Caco-2 (cell line): ENCODE measurements around the gene IL15. TPM values are rescaled to one million over a fixed set of nuclear protein-coding genes. Genes with fewer than 3 reads are reported as not detected.

Experiments used
- BruUV-seq: library from RNA; stranded (reverse); fragments of 400-500 nt; replicated peaks from 2 replicates; lab custom pipeline; 2021; lab: Mats Ljungman, UMichigan
- CTCF ChIA-PET: fragments of 300-600 bp; sonication (Branson Sonifier 250); formaldehyde crosslinking; loops from one replicate; lab custom pipeline; 2022; ENCODE audit warnings: antibody characterized with exemption; lab: Charles Lee
- POLR2A ChIA-PET: fragments of 300-600 bp; sonication (Branson Sonifier 250); formaldehyde crosslinking; loops from one replicate; lab custom pipeline; 2022; ENCODE audit warnings: antibody characterized with exemption; lab: Charles Lee
- DNase-seq, 2 experiments: peaks; one replicate each; pipeline versions ENCODE4 v3.0.0 to v3.0.0-alpha.2; 2020 to 2022
- H3K27me3 ChIP-seq: replicated peaks from 2 replicates; pipeline ENCODE4 v1.6.0; 2011; ENCODE audit warnings: low read length; ENCODE audit not compliant: control insufficient read depth, insufficient read depth
- H3K36me3 ChIP-seq: 2 replicates; pipeline ENCODE4 v1.5.1; 2011; ENCODE audit warnings: low read length; ENCODE audit not compliant: control insufficient read depth, insufficient read depth
- H3K4me1 ChIP-seq: fragments of 250-450 bp; sonication (Bioruptor Pico); 2 replicates; pipeline ENCODE4 v1.5.1; 2020; ENCODE audit warnings: mild to moderate bottlenecking
- H3K4me3 ChIP-seq: 2 replicates; pipeline ENCODE4 v1.5.1; 2011; ENCODE audit warnings: low read depth, mild to moderate bottlenecking, control low read depth, low read length
- H3K9me3 ChIP-seq: fragments of 250-450 bp; sonication (Bioruptor Pico); 2 replicates; pipeline ENCODE4 v1.5.1; 2020; ENCODE audit warnings: mild to moderate bottlenecking, moderate library complexity
- H3K27ac Mint-ChIP-seq: one replicate; pipeline ENCODE4 v1.8.0; 2022; ENCODE audit warnings: mixed read lengths; ENCODE audit not compliant: unreplicated experiment
- H3K27me3 Mint-ChIP-seq: one replicate; pipeline ENCODE4 v1.8.0; 2022; ENCODE audit warnings: mixed read lengths; ENCODE audit not compliant: insufficient read depth, unreplicated experiment
- H3K36me3 Mint-ChIP-seq: one replicate; pipeline ENCODE4 v1.8.0; 2022; ENCODE audit warnings: mild to moderate bottlenecking, mixed read lengths; ENCODE audit not compliant: insufficient read depth, unreplicated experiment
- H3K4me1 Mint-ChIP-seq: one replicate; pipeline ENCODE4 v1.8.0; 2022; ENCODE audit warnings: low read depth, mixed read lengths; ENCODE audit not compliant: unreplicated experiment
- H3K4me3 Mint-ChIP-seq: one replicate; pipeline ENCODE4 v1.8.0; 2022; ENCODE audit warnings: mild to moderate bottlenecking, moderate library complexity, mixed read lengths; ENCODE audit not compliant: unreplicated experiment
- H3K9me3 Mint-ChIP-seq: one replicate; pipeline ENCODE4 v1.8.0; 2022; ENCODE audit warnings: mixed read lengths; ENCODE audit not compliant: unreplicated experiment
- CTCF ChIP-seq, 2 experiments: fragments of 200-600 bp in 1 of 2; IDR thresholded peaks; 1 replicate in 1 of 2; 2 replicates in 1 of 2; pipeline versions ENCODE4 v1.5.1 to v1.8.0; 2011 to 2022; ENCODE audit warnings: antibody characterized with exemption in 1 of 2, control low read depth in 1 of 2, inconsistent platforms in 1 of 2, low read depth in 1 of 2, low read length in 1 of 2, mild to moderate bottlenecking in 1 of 2, moderate library complexity in 1 of 2; ENCODE audit not compliant: insufficient read depth in 1 of 2, severe bottlenecking in 1 of 2, unreplicated experiment in 1 of 2
- intact Hi-C: fragments of 100-400 bp; cut with micrococcal nuclease; formaldehyde crosslinking; loops from one replicate; pipeline ENCODE4 v1.10.0; 2022; ENCODE audit not compliant: unreplicated experiment
- total RNA-seq: library from RNA; stranded (reverse); gene quantifications from 2 replicates; pipeline ENCODE4 v1.2.3, GENCODE V29; 2022

IL15 gene
- total RNA-seq, 1 experiment from 2014 or later: not detected

- Histone ChIP-seq H3K4me3 (no peak overlapping the region), H3K4me1 (no peaks in the 10 kb centered on the region), H3K27me3 (no peaks in the 10 kb centered on the region), H3K36me3 (no peaks in the 10 kb centered on the region), H3K9me3 (no peaks in the 10 kb centered on the region)
- no peaks in the 10 kb centered on the region for H3K27me3 Mint-ChIP-seq
- no TSS peak for BruUV-seq
- POLR2A ChIA-PET: no interaction called here
- no peak overlapping the region for H3K27ac Mint-ChIP-seq
- CTCF ChIA-PET: no interaction called here
- intact Hi-C loops: no loop called here
- no peak overlapping the region for H3K4me3 Mint-ChIP-seq
- no peak for TF ChIP-seq CTCF (IDR thresholded peaks at IDR 0.05; ENCODE audit: insufficient read depth in 1 of 2, low read depth in 1 of 2, low read length in 1 of 2, severe bottlenecking in 1 of 2, unreplicated experiment in 1 of 2)
- no peak for DNase-seq
- no peaks in the 10 kb centered on the region for H3K4me1 Mint-ChIP-seq
- H3K36me3 Mint-ChIP-seq: no peaks in the 10 kb centered on the region
- H3K9me3 Mint-ChIP-seq: no peaks in the 10 kb centered on the region
Measured at GRCh38 chr4:141757287-141757686, 120.9 kb downstream of the IL15 start.

GRCh38 chr4:141759796-141760425, 123.5 kb downstream of the IL15 start:
- DNase-seq: no peak
- Mint-ChIP-seq H3K36me3 (no peaks in the 10 kb centered on the region), H3K9me3 (no peaks in the 10 kb centered on the region), H3K4me3 (no peak overlapping the region), H3K4me1 (no peaks in the 10 kb centered on the region), H3K27me3 (no peaks in the 10 kb centered on the region), H3K27ac (no peak overlapping the region)
- Histone ChIP-seq H3K36me3 (no peaks in the 10 kb centered on the region), H3K4me1 (no peaks in the 10 kb centered on the region), H3K27me3 (no peaks in the 10 kb centered on the region), H3K4me3 (no peak overlapping the region), H3K9me3 (no peaks in the 10 kb centered on the region)
- CTCF ChIA-PET: no interaction called here
- no TSS peak for BruUV-seq
- TF ChIP-seq CTCF (IDR thresholded peaks at IDR 0.05; ENCODE audit: insufficient read depth in 1 of 2, low read depth in 1 of 2, low read length in 1 of 2, severe bottlenecking in 1 of 2, unreplicated experiment in 1 of 2): no peak
- POLR2A ChIA-PET: no interaction called here
- intact Hi-C loops: no loop called here

GRCh38 chr4:141761926-141762325, 125.5 kb downstream of the IL15 start:
- no TSS peak for BruUV-seq
- no peaks in the 10 kb centered on the region for H3K36me3 Mint-ChIP-seq
- Histone ChIP-seq H3K4me1 (no peaks in the 10 kb centered on the region), H3K9me3 (no peaks in the 10 kb centered on the region), H3K36me3 (no peaks in the 10 kb centered on the region), H3K4me3 (no peak overlapping the region), H3K27me3 (no peaks in the 10 kb centered on the region)
- no peak overlapping the region for H3K27ac Mint-ChIP-seq
- POLR2A ChIA-PET: no interaction called here
- H3K4me3 Mint-ChIP-seq: no peak overlapping the region
- no peak for TF ChIP-seq CTCF (IDR thresholded peaks at IDR 0.05; ENCODE audit: insufficient read depth in 1 of 2, low read depth in 1 of 2, low read length in 1 of 2, severe bottlenecking in 1 of 2, unreplicated experiment in 1 of 2)
- H3K4me1 Mint-ChIP-seq: no peaks in the 10 kb centered on the region
- no peaks in the 10 kb centered on the region for H3K27me3 Mint-ChIP-seq
- CTCF ChIA-PET: no interaction called here
- no peak for DNase-seq
- no peaks in the 10 kb centered on the region for H3K9me3 Mint-ChIP-seq
- intact Hi-C loops: no loop called here
